ENCODE data around the gene ACVR2B.

Gene ACVR2B

DNA sequence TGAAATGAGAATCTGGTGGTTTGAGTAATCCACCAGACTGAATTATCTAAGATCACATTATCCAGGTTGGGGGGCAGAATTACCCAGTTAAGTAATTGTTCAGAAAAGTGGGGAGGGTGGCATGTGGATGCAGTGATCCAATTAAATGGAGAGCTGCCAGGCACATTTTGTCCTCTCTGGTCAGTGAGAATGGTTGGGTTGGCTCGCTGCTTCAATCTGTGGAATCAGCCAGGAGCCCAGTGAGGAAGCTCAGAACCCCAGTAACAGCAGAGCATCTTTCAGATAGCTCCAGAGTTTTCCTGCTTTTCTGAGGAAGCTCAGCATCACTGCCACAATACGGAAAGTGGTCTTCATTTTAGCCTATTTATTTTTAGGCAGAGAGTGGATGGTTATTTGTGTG, 36.1 kb downstream of the ACVR2B start:
- DNase-seq = no peak

DNA sequence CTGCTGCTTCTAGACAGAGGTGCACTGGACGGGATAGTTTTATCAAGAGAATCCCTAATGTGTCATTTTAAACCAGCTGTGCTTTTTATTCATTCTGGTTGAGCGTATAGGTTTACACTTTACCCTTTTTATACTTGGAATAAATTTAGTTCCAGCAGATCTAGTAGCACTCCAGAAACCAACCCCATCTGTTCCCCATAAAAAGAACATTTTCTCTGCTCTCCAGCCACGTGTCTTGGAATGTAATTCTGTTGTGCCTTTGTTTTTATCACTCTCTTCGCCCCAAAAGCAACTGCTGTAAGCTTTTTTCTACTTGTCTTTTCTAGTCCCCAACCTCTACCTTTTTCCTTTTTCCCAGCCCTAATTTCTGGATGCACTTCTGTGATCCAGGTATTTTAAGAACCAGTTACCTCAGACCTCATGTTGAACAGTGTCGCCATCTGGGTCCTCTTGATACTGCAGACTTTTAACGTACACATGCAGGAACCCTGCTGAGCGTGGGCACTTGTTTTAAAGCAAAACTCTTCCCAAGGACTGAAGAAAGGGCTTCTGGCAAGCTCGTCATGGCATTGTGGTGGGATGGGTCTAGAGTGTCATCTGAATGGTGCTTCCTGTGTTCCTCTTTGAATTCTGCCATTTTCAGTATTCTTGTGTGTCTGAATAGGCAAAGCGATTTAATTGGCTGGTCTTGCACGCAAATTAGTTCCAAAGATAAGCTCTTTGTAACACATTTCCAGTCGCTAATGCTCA, 36.8 kb downstream of the ACVR2B start:
- DNase-seq = no peak

DNA sequence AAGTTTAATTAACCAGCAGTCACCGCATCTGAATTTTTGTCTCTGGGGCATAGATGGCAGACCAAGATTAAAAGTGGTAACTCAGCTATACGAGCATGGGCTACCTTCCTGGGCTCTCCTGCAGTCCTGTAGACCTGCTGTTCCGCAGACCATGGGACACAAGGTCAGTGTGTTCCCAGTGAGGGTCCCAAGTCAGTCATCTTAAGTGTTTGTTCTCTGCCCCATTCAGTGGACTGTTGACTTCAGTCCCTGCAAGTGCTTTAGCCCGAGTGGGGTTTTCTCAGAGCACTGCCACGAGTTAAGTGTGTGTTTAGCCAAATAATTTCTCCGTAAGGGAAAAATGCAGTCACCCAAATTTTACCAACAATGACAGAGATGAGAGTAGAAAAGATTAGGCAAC, 37.5 kb downstream of the ACVR2B start:
- no peak for DNase-seq

DNA sequence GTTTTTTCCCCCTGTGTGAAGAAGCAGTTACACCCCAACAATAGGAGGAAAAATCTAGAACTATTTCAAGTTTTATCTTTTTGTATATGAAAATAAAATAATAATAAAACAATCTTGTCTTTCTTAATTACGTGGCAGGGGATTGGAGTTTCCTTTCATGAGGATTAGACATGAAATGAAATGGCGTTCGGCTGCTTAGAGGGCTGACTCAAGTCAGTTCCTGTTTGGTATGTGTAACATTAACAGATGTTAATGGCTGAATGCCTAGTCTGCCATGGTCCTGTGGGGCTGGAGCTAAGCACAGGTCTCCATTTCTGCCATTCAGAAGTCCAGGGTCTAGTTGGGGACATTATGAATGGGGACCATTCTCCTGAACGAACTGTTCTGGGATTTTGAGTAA, 39.3 kb downstream of the ACVR2B start:
- no peak for DNase-seq

DNA sequence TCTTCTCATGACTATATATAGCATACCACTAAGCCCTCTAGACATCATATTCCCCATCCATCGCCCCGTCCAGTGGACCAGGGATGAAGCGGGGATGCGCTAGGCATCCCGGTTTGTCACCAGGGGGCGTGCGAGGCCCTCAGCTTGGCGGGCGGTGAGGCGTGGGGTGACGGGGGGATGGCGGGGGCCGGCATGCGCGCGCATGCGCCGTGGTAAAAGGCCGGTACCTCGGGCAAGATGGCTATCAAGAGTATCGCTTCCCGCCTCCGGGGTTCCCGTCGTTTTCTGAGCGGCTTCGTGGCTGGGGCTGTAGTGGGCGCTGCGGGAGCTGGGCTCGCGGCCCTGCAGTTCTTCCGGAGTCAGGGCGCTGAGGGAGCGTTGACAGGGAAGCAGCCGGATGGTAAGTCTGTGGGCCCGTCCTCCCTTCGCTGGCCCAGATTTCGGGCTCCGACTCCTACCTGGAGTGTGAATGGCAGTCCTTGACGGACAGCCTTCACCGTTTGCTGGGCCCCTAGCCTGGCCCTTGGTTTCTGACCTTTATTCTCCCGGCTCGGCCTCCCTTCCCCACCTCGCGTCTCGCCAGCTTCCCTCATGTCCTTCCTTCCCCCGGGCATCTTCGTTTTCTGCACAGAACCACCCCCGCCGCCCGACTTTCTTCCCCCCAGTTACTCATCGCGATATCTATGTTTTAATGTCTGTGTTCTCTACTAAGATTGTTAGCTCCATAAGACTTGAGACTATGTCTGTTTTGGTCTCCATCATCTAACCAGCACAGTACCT, 42.6 kb downstream of the ACVR2B start, which contains the start of gene EXOG:
TSS of gene EXOG (plus strand) at position 210 of the 780 bp plus-strand sequence. CDS start at position 238, 28 bp downstream.
- DNase-seq = peak; percentile 70

DNA sequence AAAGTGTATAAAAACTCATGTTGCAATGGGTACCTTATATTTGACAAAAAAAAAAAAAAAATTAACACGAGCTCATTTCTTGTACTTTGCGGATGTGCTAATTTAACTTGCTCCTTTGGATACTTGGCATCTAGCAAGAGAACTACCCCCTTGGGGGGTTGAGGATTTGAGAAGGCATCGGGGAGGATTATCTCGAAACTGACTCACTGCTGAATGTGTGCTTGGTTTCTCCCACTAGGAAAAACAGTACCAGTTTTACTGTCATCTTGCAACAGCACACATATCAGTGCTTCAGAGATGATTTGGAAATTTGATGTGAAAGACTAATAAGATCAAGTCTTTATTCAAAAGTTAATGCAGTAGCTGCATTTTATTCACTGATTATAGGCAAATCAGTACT, 43.3 kb downstream of the ACVR2B start:
- DNase-seq = no peak

DNA sequence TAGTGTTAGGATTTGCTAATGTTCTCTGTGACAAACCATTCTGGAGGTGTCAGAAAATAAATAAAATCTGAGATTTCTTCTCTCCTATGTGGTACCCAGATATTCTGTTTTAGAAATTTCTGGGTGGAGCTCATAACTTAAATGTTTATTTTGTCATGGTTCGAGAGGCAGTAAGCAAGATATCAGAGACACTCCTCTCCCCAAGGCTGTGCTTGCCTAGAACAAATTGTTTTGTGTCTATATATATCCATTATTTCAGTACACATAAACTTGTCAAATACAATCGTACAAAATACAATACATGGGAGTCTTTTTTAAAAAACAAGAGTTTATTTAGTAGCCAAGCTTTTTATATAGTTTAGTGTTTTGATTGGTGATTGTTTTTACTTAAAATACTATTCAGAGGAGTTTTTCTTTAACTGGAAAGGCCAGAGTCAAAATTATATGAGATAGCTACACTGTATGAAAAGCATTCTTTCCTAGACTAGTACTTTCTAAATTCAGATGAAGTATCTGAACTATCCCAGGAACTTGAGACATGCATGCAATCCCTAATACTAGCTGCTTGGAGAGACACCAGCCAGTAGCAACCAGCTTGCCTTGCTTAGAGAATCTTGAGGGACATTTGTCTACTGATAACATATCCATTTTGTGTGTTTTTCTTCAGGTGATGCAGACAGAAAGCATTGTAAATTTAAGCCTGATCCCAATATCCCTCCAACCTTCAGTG, 47.2 kb downstream of the ACVR2B start:
- DNase-seq = no peak

DNA sequence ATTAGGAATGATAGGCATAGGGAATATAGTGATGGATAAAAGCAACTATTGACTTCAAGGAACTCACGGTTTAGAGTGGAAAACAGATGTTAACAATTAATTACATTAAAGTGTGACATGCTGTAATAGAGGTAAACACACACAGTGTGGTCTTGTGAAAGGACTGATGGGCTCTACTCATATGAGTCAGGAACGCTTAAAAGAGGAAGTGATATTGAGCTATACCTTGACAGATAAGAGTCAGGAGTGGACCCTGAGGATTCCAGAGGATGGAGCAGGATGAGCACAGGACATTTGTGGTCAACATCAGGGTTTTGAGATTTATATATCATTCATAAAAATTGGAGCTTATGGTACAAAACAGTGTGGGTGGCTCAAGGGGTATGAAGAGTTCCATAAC, 53.4 kb downstream of the ACVR2B start:
- DNase-seq = no peak

DNA sequence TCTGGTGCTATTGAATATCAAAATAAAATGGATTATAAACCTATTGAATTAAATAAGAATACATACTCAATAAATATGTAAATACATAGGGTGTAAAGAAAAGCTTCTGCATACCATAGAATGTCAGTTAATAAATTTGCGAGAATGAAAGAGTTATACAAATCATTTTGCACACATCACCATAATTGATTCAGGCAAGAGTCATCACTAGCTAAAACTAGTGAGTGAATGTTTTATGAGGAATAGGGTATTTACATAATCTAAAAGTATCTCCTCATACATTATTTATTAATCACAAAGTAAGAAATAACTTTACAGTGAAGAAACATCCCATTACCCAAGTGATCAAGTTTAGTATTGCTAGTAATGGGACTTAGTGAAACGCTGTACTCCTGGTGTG, 56.0 kb downstream of the ACVR2B start:
- no peak for DNase-seq

DNA sequence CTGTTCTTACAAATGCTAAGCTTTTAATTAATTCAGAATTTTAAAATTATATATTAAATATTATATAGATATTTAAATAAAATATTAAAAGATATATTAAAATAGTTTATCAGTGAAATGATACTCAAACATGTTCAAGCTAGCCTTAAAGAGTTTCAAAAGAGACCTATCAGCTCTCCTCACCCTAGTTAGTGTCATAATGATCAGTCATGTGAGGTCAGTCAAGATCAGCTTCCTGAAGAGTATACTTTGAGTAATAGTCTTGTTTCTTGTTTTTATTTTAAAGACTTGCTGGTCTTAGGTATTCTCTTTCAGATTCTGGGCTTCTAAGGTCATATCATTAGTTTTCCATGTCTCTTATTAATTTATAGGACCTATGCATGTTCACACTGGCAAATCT, 56.9 kb downstream of the ACVR2B start:
- DNase-seq = no peak

DNA sequence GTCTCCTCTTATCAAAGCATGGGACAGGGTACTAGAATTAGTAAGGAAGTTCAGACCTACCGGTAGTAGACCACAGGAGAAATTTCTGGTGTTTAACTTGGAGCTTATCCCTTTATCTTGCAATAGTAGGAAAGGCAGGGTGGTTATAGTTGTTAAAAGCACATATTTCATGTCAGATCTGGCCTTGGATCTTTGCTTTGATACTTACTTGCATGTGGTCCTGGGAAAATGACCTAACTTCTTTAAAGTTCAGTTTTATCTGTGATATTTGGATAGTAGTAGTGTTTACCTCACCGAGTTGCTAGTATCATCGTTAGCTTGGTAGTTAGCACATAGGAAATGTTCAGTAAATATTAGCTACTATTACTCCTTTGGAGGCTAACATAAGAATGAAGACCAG, 57.9 kb downstream of the ACVR2B start:
- DNase-seq = no peak

DNA sequence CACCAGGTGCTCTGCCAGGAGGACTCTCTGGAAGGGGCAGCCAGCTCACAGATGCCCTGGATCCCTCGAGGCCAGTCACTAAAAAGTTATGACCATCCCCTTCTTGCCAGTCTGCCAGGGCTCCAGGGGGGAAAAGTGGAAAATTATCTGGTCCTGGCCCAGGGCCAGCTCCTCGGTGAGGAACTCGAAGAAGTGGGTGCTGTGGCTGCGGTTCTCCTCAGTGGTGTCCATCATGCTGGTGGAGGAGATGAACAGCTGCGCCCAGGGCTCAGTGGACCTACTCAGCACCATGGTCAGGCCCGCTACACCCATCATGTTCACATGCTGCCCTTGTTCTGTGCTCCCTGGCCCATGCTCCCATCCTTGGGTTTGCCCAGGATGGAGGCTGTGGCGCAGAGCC, 61.7 kb downstream of the ACVR2B start:
- DNase-seq = no peak

DNA sequence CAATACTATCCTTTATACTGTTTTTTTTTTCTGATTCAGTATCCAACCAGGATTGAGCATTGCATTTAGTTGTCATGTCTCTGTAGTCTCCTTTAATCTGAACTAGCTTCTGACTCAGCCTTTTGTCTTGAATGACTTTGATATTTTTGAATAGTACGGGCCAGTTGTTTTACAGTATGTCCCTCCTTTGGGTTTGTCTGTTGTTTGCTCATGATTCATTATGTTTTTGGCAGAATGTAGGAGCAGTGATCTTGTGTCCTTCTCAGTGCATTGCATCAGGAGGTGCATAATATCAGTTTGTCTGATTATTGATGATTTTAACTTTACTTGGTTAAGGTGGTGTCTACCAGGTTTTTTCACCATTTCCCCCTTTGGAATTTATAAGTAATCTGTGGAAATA, 63.0 kb downstream of the ACVR2B start:
- no peak for DNase-seq

DNA sequence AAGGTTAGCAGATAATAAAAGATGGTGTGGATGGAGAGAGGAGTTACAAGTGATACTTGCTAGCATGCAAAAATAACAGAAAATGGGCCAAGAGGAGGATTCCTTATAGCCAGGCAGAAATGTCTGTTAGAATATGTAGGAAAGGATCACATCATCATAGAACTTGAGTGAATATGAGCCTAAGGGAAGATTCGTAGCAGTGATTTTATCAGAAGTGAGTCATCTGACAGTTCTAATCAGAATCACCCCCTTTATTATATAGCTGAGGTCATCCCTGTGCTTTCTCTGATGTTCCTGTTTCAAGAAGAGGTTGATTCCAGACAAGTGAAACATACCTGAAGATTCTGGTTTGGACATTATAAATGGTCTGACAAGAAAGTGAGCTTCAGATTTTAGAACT, 65.3 kb downstream of the ACVR2B start:
- no peak for DNase-seq

DNA sequence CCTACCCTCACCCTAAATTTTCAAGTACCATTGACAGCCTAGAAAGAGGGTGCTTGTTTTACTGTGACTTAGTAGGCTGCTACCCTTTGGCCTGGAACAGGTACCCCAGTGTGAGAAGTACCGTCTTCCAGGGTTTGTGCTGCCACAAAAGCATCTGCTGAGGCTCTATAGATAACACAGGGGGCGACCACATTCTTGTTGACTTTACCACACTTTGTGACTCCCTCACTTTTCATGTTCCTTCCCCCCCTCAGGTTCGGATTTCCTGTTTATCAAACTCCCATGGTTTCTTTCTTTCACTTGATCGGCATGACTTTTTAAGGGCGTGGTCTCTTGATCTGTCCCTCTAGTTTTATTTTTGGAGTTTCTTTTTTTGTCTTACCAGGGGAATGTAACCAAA, 66.0 kb downstream of the ACVR2B start:
- DNase-seq = no peak

DNA sequence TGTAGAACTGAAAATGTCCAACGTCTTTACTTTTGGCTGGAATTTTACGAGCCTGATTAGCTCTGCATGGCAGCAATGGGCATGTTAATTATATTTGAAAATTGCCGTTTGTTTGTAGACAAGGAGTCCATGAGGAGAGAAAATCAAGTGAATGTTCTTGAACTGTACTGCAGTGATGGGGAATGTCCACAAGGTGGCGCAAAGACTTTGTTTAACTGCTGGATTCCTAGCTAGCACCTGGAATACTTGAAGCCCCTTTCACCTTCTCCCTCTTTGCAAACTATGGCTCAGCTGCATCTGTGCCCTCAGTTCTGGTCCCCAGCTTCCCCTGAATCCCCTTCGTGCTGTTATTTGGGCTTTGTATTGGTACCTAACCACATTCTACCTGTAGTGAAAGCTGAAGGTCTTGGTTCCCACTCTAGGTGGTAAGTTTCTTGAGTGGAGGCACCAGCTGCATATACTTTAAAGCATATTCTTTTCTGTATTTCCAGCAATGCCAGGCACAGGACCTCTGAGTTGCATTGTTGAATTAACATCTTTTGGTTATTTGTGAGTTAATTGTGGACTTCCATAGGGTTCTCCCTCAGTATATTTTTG, 67.8 kb downstream of the ACVR2B start:
- peak; percentile 2 for DNase-seq

DNA sequence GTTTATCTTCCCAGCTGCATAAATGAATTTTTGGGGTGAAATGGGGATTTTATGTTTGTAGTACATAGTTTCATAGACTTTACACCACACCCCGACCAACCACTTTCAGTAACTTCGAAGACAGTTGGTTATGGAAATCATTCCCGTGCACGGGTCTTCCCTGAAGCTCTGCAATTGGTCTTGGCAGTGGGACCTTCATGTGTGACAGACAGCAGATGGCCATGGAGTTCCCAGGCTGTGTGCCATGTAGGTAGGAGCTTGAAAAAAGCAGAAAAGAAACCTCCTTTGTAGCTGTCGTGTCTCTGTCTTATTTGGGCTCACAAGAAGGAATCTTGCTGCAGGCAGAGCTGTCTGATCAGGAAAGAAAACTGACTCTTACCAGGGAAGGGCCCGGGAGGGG, 68.3 kb downstream of the ACVR2B start:
- DNase-seq = no peak

DNA sequence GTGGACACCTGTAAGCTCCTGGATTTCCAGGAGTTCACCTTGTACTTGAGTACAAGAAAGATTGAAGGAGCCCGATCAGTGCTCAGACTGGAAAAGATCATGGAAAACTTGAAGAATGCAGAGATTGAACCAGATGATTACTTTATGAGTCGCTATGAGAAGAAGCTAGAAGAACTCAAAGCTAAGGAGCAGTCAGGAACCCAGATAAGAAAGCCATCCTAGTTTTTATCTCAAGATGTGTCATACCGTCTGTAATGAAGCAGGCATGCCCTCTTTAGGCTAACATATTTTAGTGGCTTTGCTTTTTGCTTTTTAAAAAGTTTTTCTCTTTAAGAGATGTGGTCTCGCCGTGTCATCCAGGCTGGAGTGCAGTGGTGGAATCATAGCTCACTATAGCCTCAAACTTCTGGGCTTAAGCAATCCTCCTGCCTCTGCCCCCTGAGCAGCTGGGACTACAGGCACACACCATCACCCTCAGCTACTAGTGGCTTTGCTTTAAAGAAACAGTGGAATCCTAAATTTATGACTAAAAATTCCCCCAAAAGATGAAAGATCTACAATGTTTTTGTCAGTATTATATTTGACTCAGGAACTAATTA, 70.5 kb downstream of the ACVR2B start:
- no peak for DNase-seq

DNA sequence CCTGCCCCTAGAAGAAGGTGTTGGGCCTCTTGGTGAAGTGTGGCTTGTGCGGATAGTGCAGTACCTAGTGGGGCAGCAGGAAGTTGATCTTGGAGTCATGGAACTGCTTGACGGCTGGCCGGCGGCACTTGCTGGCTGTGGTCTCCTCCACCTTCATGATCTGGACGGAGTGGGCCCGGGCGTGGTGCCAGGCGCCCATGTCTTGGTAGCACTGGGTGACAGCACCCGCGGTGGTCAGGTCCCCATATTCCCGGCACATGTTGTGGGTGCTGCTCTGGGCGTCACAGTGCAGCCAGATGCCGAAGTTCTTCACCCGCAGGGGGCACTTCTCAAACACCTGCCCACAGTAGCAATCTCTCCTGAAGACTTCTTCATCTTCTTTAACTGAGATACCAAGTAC, 73.1 kb downstream of the ACVR2B start:
- no peak for DNase-seq

DNA sequence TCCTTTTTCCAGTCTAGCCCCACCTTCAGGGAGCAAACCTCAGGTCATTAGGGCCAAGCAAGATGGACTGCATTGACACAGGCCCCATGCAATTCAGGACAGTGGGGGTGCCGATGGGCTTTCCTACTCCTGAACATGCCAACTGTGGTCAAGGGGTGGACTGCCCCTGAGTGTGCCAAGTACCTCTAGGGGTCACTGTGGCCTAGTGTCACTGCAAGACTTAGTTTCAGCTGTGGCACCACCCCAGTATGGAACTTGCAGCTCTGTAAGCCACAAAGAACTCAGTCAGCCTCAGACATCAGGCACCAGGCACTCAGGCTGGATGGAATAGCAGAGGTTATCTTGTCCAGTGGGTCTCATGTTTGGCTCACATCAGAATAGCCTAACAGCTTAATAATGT, 74.8 kb downstream of the ACVR2B start:
- DNase-seq = no peak

DNA sequence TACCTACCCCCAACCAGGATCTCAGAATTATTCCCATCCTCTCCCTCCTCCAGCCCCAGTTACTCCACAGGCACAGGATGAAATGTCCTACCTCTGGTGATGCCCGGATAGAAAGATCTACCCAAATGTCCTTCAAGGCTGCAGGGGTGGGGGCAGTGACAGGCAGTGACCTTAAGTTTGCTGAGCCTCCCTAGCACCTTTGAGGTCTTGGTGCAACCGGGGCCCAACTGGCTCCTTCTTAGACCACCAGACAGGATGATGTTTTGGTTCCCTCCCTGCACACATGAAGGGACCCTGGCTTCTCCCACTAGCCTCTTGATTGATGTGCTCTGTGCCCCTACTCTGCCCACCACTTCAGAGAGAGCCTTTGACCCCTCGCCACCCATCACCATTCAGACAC, 78.8 kb downstream of the ACVR2B start:
- no peak for DNase-seq

DNA sequence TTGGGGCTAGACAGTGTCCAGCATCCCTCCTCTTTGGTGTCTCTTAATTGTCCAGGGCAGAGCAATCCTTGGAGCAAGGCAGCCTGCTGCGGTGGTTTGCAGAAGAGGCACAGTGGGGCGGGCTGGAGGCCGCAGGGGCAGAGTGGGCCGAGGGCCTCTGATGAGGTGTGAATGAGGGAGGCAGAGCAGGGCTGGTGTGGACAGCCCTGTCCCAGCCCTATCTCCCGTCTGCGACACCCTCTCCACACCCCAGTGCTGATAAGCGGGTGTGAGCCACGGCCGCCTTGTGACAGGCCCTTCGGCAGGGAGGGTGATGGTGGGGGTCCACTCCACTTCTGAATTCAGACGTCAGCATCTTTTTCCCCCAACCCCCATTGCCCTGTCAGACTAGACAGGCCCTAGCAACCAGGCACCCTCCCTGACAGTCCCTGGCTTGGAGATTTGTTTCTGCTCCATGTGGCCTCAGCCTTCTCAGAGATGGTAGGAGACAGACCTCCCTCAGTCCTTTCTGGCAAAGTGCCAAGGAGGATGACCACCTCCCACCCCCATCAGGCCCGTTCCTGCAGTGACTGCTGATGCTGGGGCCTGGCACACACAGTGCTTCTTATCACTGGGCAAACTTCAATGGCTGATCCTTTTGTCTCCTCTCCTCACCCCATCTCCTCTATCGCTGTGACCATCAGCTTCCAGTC, 79.7 kb downstream of the ACVR2B start:
- DNase-seq = no peak

Measured in NCI-H510A (cell line).